Measurements from ENCODE around the gene FOXO3. TPM values are rescaled to one million over a fixed set of nuclear protein-coding genes. Genes with fewer than 3 reads are reported as not detected.
A peak's percentile ranks its signal among the peaks of the same experiment; 100 is the strongest.

FOXO3 gene
- total RNA-seq, 1 experiment from 2014 or later: 13.3 TPM

DNA sequence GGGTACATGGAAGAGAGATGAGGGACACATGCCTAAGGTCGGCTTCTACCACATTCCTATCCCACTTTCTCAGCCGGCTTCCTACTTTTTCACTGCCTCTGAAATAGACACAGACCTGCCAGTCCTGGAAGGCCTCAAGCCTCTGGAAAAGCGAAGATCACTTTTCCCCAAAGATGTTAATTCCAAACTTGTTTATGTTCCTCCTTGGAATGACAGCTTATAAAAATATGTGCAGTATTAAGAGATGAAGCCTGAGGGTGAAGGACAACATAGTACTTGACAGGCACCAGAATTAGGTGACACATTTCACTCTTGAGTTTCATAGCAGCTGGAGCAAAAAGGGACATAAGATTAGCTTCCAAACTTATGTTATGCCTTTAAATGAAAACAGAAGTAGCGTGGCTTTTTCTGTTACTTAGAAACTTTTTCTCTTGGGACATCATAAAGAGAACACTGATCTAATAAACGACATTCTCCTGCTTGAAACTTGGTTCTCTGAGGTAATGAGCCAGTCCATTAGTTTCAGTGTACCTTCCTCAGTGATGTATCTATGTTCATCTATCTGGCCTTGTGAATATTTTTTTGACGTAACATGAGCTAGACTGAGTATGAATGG is 25.3 kb downstream of the FOXO3 start:
- in situ Hi-C loops (cut with HindIII; ENCODE audit: low pct_unique_long_range_greater_than_20kb, low sequenced_read_pairs): no loop called here

DNA sequence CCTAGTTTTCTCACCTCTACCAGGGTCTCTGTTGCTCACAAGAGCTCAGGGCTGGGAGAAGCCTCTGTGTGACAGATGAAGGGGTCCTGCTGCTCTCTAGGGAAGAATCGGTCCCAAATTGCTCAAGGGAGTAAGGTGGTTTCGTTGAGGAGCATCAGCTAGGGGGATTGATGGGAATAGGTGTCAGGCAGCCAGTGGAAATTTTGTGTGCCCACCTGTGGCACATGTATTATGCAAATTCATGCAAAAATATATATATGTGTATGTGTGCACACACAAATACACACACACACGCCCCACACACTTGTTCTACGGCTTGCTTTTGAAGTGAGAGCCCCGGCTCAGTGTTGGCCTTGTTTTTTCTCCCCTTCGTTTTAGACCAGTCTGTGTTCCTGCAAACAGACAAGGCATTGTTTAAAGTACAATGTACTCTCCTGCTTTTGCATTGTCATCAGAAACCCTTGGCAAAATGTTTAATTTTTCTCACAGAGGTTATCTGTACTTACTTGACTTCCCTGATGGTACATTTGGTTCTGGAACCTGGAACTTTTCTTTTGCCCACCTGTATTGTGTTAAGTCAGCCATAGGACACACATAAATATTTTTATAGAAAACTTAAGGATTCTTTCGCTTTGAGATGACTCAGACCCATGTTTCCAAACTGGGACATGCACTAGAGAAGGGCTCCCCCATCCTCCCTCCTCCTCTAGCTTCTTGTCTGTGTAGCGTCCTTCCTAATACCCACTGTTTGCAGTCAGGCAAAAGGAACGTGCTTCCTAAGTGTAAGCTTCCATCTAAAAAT is 26.7 kb downstream of the FOXO3 start:
- in situ Hi-C loops (cut with HindIII; ENCODE audit: low pct_unique_long_range_greater_than_20kb, low sequenced_read_pairs): no loop called here
- DNase-seq (ENCODE audit: low read depth, low spot score): peak; percentile 60

More for the DNA sequence above, 25.3 kb downstream of the FOXO3 start:
- no peak for DNase-seq (ENCODE audit: low read depth, low spot score)

GRCh38 chr6:108588586-108588985 is 27.9 kb downstream of the FOXO3 start:
- in situ Hi-C loops (cut with HindIII; ENCODE audit: low pct_unique_long_range_greater_than_20kb, low sequenced_read_pairs): no loop called here
- no peak for DNase-seq (ENCODE audit: low read depth, low spot score)

- in situ Hi-C loops (cut with HindIII; ENCODE audit: low pct_unique_long_range_greater_than_20kb, low sequenced_read_pairs): no loop called here
- DNase-seq (ENCODE audit: low read depth, low spot score): peak; percentile 88
Observed at GRCh38 chr6:108589244-108589791, 28.6 kb downstream of the FOXO3 start.

- DNase-seq (ENCODE audit: low read depth, low spot score): no peak
- in situ Hi-C loops (cut with HindIII; ENCODE audit: low pct_unique_long_range_greater_than_20kb, low sequenced_read_pairs): no loop called here
Observed at GRCh38 chr6:108591040-108591816, 30.5 kb downstream of the FOXO3 start.

- no peak for DNase-seq (ENCODE audit: low read depth, low spot score)
Observed at GRCh38 chr6:108592371-108593337, 31.9 kb downstream of the FOXO3 start.

DNA sequence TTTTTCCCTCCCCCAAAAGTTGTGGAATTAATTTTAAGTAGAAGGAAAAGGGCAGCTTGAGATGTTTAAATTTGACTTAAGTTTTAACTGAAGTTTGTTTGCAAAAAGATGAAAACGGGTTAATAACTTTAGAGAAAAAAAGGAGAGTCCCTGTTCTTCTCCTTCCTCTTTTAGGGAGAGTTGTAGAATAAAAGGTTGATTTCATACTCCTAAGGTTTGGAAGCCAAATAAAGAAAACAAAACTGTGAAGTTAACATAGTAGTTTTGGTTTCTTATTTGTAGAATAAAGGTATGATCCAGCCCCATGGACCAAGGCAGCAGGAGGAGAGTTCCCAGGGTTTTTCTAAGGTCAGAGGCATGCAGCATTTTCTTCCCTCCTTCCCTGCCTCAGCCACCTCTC is 33.4 kb downstream of the FOXO3 start:
- DNase-seq (ENCODE audit: low read depth, low spot score): no peak
- in situ Hi-C loops (cut with HindIII; ENCODE audit: low pct_unique_long_range_greater_than_20kb, low sequenced_read_pairs): no loop called here

More at GRCh38 chr6:108592371-108593337, 31.9 kb downstream of the FOXO3 start:
- in situ Hi-C loops (cut with HindIII; ENCODE audit: low pct_unique_long_range_greater_than_20kb, low sequenced_read_pairs): no loop called here

GRCh38 chr6:108594640-108595039 is 33.9 kb downstream of the FOXO3 start:
- DNase-seq (ENCODE audit: low read depth, low spot score): no peak
- in situ Hi-C loops (cut with HindIII; ENCODE audit: low pct_unique_long_range_greater_than_20kb, low sequenced_read_pairs): no loop called here

DNA sequence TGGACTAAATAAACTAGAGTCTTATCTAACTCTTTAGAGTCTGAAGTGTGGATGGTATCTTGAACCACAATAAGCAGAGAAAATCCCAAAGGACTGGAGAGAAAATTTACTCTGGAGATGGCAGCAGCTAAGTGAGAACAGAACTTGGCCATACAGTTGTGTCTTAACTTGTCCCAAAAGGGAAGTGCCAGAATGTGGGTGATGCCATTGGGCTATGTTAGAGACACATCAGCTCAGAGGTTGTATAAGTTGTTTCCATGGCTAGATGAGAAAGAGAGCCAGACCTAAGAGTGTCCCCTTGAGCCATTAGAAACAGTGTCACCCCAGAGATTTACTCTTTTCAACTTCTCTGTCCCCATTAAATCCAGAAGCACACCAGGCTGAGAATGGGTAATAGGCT is 36.2 kb downstream of the FOXO3 start:
- DNase-seq (ENCODE audit: low read depth, low spot score): no peak
- in situ Hi-C loops (cut with HindIII; ENCODE audit: low pct_unique_long_range_greater_than_20kb, low sequenced_read_pairs): no loop called here

- no peak for DNase-seq (ENCODE audit: low read depth, low spot score)
- in situ Hi-C loops (cut with HindIII; ENCODE audit: low pct_unique_long_range_greater_than_20kb, low sequenced_read_pairs): no loop called here
Observed at GRCh38 chr6:108597572-108598304, 37.0 kb downstream of the FOXO3 start.

GRCh38 chr6:108598305-108598863 is 37.7 kb downstream of the FOXO3 start:
- DNase-seq (ENCODE audit: low read depth, low spot score): no peak
- in situ Hi-C loops (cut with HindIII; ENCODE audit: low pct_unique_long_range_greater_than_20kb, low sequenced_read_pairs): no loop called here

DNA sequence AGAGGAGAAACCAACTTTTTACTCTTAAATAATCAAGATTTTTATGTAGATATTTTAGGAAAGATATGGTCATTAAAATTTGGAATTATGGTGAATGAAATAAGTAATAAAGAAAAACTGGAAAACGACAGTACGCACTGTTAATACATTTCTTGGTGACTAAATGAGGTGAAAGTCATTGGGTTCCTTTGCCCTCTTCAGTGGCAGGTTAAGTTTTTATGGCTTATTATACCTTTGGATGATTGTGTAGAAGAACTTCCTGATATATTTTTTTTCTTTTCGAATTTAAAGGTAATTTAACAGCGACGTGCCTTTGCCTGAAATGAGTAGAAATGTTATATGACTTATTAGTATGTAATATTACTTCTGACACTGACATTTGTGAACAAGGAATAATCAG is 43.4 kb downstream of the FOXO3 start:
- no peak for DNase-seq (ENCODE audit: low read depth, low spot score)
- in situ Hi-C loops (cut with HindIII; ENCODE audit: low pct_unique_long_range_greater_than_20kb, low sequenced_read_pairs): no loop called here

DNA sequence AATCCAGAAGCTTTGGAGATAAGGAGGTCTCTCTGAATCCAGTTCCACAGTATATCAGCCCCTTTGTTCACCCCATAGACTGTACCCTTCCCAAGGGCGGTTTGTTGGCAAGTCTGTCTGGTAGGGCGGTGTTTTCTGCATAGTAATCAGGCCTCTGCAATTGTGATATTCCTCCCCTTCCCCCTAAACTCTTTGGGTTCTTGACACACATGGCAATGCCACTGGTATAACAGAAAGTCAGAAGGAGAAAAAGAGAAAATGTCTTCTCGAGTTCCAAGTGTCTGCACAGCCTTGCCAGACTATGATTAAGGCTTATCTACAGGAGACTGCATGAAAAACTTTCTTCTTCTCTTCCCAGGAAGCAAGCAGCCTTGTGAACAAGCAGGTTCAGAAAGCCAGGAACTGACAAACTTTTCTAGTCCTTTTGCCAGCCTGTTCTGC is 45.6 kb downstream of the FOXO3 start:
- in situ Hi-C loops (cut with HindIII; ENCODE audit: low pct_unique_long_range_greater_than_20kb, low sequenced_read_pairs): no loop called here

GRCh38 chr6:108608453-108609275 is 47.9 kb downstream of the FOXO3 start:
- DNase-seq (ENCODE audit: low read depth, low spot score): no peak

More for the DNA sequence above, 45.6 kb downstream of the FOXO3 start:
- DNase-seq (ENCODE audit: low read depth, low spot score): no peak

GRCh38 chr6:108609276-108609769 is 48.6 kb downstream of the FOXO3 start:
- in situ Hi-C loops (cut with HindIII; ENCODE audit: low pct_unique_long_range_greater_than_20kb, low sequenced_read_pairs): no loop called here
- DNase-seq (ENCODE audit: low read depth, low spot score): peak; percentile 44

More at GRCh38 chr6:108608453-108609275, 47.9 kb downstream of the FOXO3 start:
- in situ Hi-C loops (cut with HindIII; ENCODE audit: low pct_unique_long_range_greater_than_20kb, low sequenced_read_pairs): no loop called here

All from SK-MEL-5 (cell line).